ENCODE results near the gene PRR36. TPM values are rescaled to one million over a fixed set of nuclear protein-coding genes. Genes with fewer than 3 reads are reported as not detected.

PRR36 gene
- total and polyA plus RNA-seq, 5 donors from 2014 or later, result 0.05 to 0.22 (median 0.12) TPM; not detected in 2

DNA sequence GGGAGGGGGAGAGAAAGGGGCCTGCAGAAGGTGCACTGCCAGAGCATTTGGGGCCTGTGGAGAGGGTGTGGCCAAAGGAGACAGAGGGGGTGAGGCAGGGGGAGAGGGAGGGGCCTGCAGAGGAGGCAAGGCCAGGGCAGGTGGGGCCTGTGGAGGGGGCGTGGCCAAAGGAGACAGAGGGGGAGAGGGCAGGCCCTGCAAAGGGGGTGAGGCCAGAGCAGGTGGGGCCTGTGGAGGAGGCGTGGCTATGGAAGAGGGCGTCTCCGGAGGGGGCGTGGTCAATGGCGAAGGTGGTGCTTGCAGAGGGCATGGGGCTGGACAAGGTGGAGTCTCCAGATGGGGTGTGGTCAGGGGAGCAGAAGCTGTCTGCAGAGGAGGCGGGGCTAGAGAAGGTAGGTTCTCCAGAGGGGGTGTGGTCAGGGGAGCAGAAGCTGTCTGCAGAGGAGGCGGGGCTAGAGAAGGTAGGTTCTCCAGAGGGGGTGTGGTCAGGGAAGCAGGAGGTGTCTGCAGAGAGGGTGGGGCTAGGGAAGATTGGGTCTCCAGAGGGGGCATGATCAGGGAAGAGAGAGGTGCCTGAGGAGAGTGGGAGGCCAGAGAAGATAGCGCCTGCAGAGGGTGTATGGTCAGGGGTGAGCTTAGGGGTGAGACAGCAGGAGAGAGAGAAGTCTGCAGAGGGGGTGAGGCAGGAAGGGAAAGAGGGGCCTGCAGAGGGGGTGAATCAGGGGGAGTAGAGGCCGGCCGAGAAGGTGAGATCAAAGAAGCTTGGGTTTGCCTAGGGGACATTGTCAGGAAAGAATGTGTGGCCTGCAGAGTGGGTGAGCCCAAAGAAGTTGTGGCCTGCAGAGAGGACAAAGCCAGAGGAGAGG lies 3.4 kb downstream of the PRR36 start:
- H3K4me3 Mint-ChIP-seq, result peak overlapping the region; percentile 16 to 85 (median 62)
- no peaks in the 10 kb centered on the region for H3K36me3 Mint-ChIP-seq
- H3K27me3 Mint-ChIP-seq, result peaks cover 39% of the 10 kb centered on the region
- H3K9me3 Mint-ChIP-seq, result peaks cover 0 to 2% (median 0%) of the 10 kb centered on the region in 7 donors
- Histone ChIP-seq H3K4me1 (ENCODE audit: control insufficient read depth, insufficient read depth, low read length, poor library complexity, severe bottlenecking) (peaks cover 57% of the 10 kb centered on the region), H3K36me3 (ENCODE audit: control insufficient read depth, insufficient read depth, low read length) (no peaks in the 10 kb centered on the region), H3K27ac (ENCODE audit: insufficient read depth, low read length, poor library complexity, severe bottlenecking) (no peak overlapping the region), H3K4me3 (ENCODE audit: low read depth, low read length) (no peak overlapping the region), H3K27me3 (ENCODE audit: control insufficient read depth, insufficient read depth, low read length) (peaks cover 4% of the 10 kb centered on the region), H3K9me3 (ENCODE audit: control insufficient read depth in 2 of 2, low read length in 2 of 2) (no peaks in the 10 kb centered on the region)
- ATAC-seq (ENCODE audit: low read depth in 2 of 2), result no peak
- H3K27ac Mint-ChIP-seq, result no peak overlapping the region
- peak; percentile 42 to 50 (median 45) for DNase-seq
- H3K4me1 Mint-ChIP-seq, result peaks cover 0 to 46% (median 9%) of the 10 kb centered on the region in 4 donors

DNA sequence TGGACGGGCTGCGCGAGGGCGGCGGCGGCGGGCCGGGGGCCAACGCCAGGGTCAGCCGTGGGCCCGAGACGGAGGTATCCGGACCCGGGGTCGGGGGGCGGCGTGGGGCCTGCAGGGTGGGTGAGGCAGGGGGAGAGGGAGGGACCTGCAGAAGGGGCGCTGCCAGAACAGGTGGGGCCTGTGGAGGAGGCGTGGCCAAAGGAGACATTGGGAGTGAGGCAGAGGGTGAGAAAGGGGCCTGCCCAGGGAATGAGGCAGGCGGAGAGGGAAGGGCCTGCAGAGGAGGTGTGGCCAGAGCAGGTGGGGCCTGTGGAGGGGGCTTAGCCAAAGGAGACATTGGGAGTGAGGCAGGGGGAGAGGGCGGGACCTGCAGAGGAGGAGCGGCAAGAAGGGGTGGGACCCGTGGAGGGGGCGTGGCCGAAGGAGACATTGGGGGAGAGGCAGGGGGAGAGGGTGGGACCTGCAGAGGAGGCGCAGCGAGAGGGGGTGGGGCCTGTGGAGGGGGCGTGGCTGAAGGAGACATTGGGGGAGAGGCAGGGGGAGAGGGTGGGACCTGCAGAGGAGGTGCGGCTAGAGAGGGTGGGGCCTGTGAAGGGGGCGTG lies 4.2 kb downstream of the PRR36 start:
- Histone ChIP-seq H3K36me3 (ENCODE audit: control insufficient read depth, insufficient read depth, low read length) (no peaks in the 10 kb centered on the region), H3K27me3 (ENCODE audit: control insufficient read depth, insufficient read depth, low read length) (peaks cover 4% of the 10 kb centered on the region), H3K27ac (ENCODE audit: insufficient read depth, low read length, poor library complexity, severe bottlenecking) (peak overlapping the region; percentile 78), H3K4me1 (ENCODE audit: control insufficient read depth, insufficient read depth, low read length, poor library complexity, severe bottlenecking) (peaks cover 57% of the 10 kb centered on the region), H3K4me3 (ENCODE audit: low read depth, low read length) (no peak overlapping the region), H3K9me3 (ENCODE audit: control insufficient read depth in 2 of 2, low read length in 2 of 2) (no peaks in the 10 kb centered on the region)
- Mint-ChIP-seq H3K4me3 (peak overlapping the region in 2 of 4 donors; percentile 77 to 84), H3K9me3 (no peaks in the 10 kb centered on the region), H3K27me3 (peaks cover 34% of the 10 kb centered on the region), H3K36me3 (no peaks in the 10 kb centered on the region), H3K27ac (no peak overlapping the region), H3K4me1 (peaks cover 0 to 52% (median 14%) of the 10 kb centered on the region in 4 donors)
- ATAC-seq (ENCODE audit: low read depth in 2 of 2), result no peak
- DNase-seq, result peak in 2 of 3 donors; percentile 45 to 57

DNA sequence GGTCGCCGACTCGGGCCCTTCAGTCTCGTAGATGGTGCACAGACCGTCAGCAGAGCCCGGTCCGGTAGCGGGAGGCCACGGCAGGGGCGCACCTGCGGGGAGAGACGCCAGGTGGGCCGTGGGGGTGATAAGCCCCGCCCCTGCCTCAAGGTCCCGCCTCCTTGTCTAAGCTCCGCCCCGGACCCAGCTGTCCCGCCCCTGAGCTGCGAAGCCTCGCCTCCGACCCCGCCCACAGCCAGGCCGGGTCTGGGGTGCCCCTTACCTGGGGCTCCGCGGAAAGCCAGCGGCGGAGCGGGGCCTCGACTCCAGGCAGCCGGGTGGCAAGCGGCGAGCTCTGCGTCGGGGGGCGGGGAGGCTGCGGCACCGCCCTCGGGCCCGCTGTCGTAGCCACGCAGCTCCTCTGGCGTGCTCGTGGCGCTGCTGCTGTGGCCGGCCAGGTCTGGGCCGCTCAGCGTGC lies 4.7 kb downstream of the PRR36 start:
- peak overlapping the region; percentile 78 for H3K27ac ChIP-seq (ENCODE audit: insufficient read depth, low read length, poor library complexity, severe bottlenecking)
- peak; percentile 70 to 90 (median 75) for DNase-seq
- ATAC-seq (ENCODE audit: low read depth in 2 of 2), result peak; percentile 64 to 66
- H3K27me3 Mint-ChIP-seq, result peaks cover 37% of the 10 kb centered on the region
- peaks cover 51% of the 10 kb centered on the region for H3K4me1 ChIP-seq (ENCODE audit: control insufficient read depth, insufficient read depth, low read length, poor library complexity, severe bottlenecking)
- no peaks in the 10 kb centered on the region for H3K9me3 Mint-ChIP-seq
- no peaks in the 10 kb centered on the region for H3K9me3 ChIP-seq (ENCODE audit: control insufficient read depth in 2 of 2, low read length in 2 of 2)
- no peak overlapping the region for H3K4me3 ChIP-seq (ENCODE audit: low read depth, low read length)
- peaks cover 2% of the 10 kb centered on the region for H3K27me3 ChIP-seq (ENCODE audit: control insufficient read depth, insufficient read depth, low read length)
- H3K36me3 Mint-ChIP-seq, result no peaks in the 10 kb centered on the region
- no peak overlapping the region for H3K27ac Mint-ChIP-seq
- H3K4me1 Mint-ChIP-seq, result peaks cover 0 to 52% (median 16%) of the 10 kb centered on the region in 4 donors
- no peaks in the 10 kb centered on the region for H3K36me3 ChIP-seq (ENCODE audit: control insufficient read depth, insufficient read depth, low read length)
- peak overlapping the region; percentile 21 to 83 (median 75) for H3K4me3 Mint-ChIP-seq

DNA sequence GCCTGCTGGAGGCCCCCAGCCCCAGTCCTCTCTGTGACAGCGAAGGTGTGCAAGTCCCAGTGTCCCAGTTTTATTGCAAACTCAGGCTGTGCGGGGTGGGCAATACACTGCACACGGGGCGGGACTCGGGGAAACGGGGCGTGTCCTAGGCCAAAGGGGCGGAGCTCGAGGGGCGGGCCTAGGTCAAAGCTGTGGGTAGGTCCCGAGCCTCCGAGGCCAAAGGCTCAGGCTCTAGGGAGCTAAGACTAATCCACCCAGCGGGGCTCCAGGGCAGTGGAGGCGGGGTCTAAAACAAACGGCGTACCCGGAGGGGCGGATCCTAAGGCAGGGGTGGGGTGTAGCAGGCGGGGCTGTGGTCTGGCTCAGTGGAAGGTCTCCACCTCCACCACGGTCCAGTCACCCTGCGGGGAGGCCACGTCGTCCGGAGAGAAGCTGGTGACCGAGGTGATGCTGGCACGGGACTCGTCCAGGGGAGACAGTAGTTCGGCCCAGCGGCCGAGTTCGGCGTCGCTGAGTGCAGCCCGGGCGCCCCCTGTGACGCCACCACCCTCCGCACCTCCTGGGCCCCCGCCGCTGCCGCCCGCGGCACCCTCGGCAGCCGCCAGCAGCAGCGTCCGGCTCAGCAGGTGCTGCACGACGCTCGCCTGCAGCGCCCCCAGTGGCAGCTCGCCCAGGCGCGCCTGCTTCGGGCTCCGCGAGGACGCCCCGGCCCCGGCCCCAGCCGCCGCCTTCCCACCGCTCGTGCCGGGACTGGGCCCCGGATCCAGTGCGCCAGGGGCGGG lies 5.3 kb downstream of the PRR36 start:
- Histone ChIP-seq H3K4me1 (ENCODE audit: control insufficient read depth, insufficient read depth, low read length, poor library complexity, severe bottlenecking) (peaks cover 46% of the 10 kb centered on the region), H3K9me3 (ENCODE audit: control insufficient read depth in 2 of 2, low read length in 2 of 2) (no peaks in the 10 kb centered on the region), H3K36me3 (ENCODE audit: control insufficient read depth, insufficient read depth, low read length) (no peaks in the 10 kb centered on the region), H3K27ac (ENCODE audit: insufficient read depth, low read length, poor library complexity, severe bottlenecking) (peak overlapping the region; percentile 78), H3K27me3 (ENCODE audit: control insufficient read depth, insufficient read depth, low read length) (peaks cover 2% of the 10 kb centered on the region), H3K4me3 (ENCODE audit: low read depth, low read length) (no peak overlapping the region)
- peaks cover 0 to 53% (median 18%) of the 10 kb centered on the region in 4 donors for H3K4me1 Mint-ChIP-seq
- peak overlapping the region; percentile 78 to 92 (median 84) for H3K4me3 Mint-ChIP-seq
- ATAC-seq (ENCODE audit: low read depth in 2 of 2) (peak; percentile 81 to 84), DNase-seq (peak; percentile 70 to 91 (median 90))
- H3K36me3 Mint-ChIP-seq, result no peaks in the 10 kb centered on the region
- H3K9me3 Mint-ChIP-seq, result no peaks in the 10 kb centered on the region
- peaks cover 39% of the 10 kb centered on the region for H3K27me3 Mint-ChIP-seq
- peak overlapping the region; percentile 51 to 87 (median 64) for H3K27ac Mint-ChIP-seq

DNA sequence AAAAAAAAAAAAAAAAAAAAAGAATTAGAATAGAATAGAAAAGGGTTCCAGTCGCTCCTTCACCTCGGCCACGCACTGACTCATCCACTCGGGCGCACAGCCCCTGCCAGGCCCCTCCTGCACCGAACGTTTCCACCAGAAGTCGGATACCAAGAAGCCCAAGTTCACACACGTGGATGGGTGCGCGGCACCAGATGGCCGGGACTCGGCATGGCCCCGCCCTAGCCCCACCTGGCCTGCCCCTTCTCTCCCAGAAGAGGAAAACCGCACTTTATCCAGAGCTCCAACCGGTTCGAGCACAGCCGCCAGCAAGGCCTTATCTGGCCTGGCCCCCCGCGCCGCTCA lies 5.9 kb downstream of the PRR36 start:
- DNase-seq, result peak in 1 of 3 donors; percentile 32
- H3K9me3 Mint-ChIP-seq, result no peaks in the 10 kb centered on the region
- no peak overlapping the region for H3K27ac ChIP-seq (ENCODE audit: insufficient read depth, low read length, poor library complexity, severe bottlenecking)
- peaks cover 35% of the 10 kb centered on the region for H3K27me3 Mint-ChIP-seq
- H3K4me1 Mint-ChIP-seq, result peaks cover 0 to 51% (median 18%) of the 10 kb centered on the region in 4 donors
- H3K4me1 ChIP-seq (ENCODE audit: control insufficient read depth, insufficient read depth, low read length, poor library complexity, severe bottlenecking), result peaks cover 43% of the 10 kb centered on the region
- H3K36me3 ChIP-seq (ENCODE audit: control insufficient read depth, insufficient read depth, low read length), result no peaks in the 10 kb centered on the region
- H3K4me3 Mint-ChIP-seq, result peak overlapping the region; percentile 78 to 92 (median 84)
- ATAC-seq (ENCODE audit: low read depth in 2 of 2), result no peak
- H3K4me3 ChIP-seq (ENCODE audit: low read depth, low read length), result no peak overlapping the region
- H3K9me3 ChIP-seq (ENCODE audit: control insufficient read depth in 2 of 2, low read length in 2 of 2), result no peaks in the 10 kb centered on the region
- peak overlapping the region; percentile 25 to 64 (median 56) for H3K27ac Mint-ChIP-seq
- H3K27me3 ChIP-seq (ENCODE audit: control insufficient read depth, insufficient read depth, low read length), result peaks cover 2% of the 10 kb centered on the region
- H3K36me3 Mint-ChIP-seq, result no peaks in the 10 kb centered on the region

DNA sequence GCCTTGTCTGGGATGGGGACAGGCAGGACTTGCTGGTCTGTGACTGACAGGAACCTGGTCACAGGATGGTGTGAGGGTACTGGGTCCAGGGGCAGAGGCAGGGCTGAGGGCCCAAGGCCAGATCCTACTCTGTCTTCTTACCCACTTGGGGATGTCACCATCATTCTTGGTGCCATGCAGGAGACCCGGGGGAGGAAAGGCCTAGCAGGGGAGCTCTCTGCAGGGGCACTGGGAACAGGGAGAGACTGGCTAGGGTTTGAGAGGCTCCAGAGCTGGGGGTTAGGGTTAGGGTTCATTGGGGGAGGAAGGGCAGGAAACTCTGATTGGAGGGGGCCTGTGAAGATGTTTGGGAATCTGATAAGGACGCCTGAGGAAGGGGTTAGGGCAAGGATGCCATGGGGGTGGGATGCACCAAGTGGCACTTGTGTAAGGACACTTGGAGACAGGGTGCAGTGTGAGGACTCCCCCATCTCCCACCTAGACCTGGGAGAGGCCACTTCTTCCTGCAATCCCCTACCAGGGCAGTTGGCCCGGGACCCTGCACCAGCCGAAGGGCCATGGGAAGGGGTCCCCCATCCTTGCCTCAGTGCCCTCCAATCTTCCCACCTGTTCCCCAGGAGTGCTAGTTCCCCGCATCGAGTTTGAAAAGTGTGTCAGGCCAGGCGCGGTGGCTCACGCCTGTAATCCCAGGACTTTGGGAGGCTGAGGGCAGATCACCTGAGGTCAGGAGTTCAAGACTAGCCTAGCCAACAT lies 6.9 kb downstream of the PRR36 start:
- no peaks in the 10 kb centered on the region for H3K9me3 Mint-ChIP-seq
- Histone ChIP-seq H3K27me3 (ENCODE audit: control insufficient read depth, insufficient read depth, low read length) (peaks cover 2% of the 10 kb centered on the region), H3K36me3 (ENCODE audit: control insufficient read depth, insufficient read depth, low read length) (no peaks in the 10 kb centered on the region), H3K4me1 (ENCODE audit: control insufficient read depth, insufficient read depth, low read length, poor library complexity, severe bottlenecking) (peaks cover 37% of the 10 kb centered on the region), H3K4me3 (ENCODE audit: low read depth, low read length) (no peak overlapping the region), H3K9me3 (ENCODE audit: control insufficient read depth in 2 of 2, low read length in 2 of 2) (no peaks in the 10 kb centered on the region), H3K27ac (ENCODE audit: insufficient read depth, low read length, poor library complexity, severe bottlenecking) (no peak overlapping the region)
- DNase-seq (no peak), ATAC-seq (ENCODE audit: low read depth in 2 of 2) (no peak)
- H3K27ac Mint-ChIP-seq, result peak overlapping the region in 1 of 3 donors; percentile 56
- H3K36me3 Mint-ChIP-seq, result no peaks in the 10 kb centered on the region
- peaks cover 0 to 47% (median 18%) of the 10 kb centered on the region in 4 donors for H3K4me1 Mint-ChIP-seq
- H3K4me3 Mint-ChIP-seq, result peak overlapping the region in 2 of 4 donors; percentile 38 to 47
- H3K27me3 Mint-ChIP-seq, result peaks cover 29% of the 10 kb centered on the region
